AG04450 (cell line): ENCODE measurements around the gene GH1. TPM values are rescaled to one million over a fixed set of nuclear protein-coding genes. Genes with fewer than 3 reads are reported as not detected.
A peak's percentile ranks its signal among the peaks of the same experiment; 100 is the strongest.
"Not testable (repeated sequence)": the region's sequence is repeated elsewhere in the genome, so short reads cannot be mapped to it uniquely, and the experiment has no call there.

ENCODE experiments used
- CTCF ChIA-PET: fragments of 300-600, 350-600 bp; formaldehyde crosslinking; extraction: SDS; loops from one replicate; lab custom pipeline; 2022; ENCODE audit warnings: antibody characterized with exemption, inconsistent platforms; lab: Charles Lee
- POLR2A ChIA-PET: fragments of 350-600 bp; formaldehyde crosslinking; extraction: SDS; loops from one replicate; lab custom pipeline; 2021; ENCODE audit warnings: antibody characterized with exemption, inconsistent platforms; lab: Yijun Ruan, JAX
- DNase-seq: peaks from one replicate; pipeline ENCODE4 v3.0.0-alpha.2; 2011; ENCODE audit warnings: low read depth, low spot score
- H3K27ac ChIP-seq: one replicate; pipeline ENCODE4 v1.5.1; 2012; ENCODE audit warnings: low read depth, low read length, control low read depth
- H3K27me3 ChIP-seq: one replicate; pipeline ENCODE4 v1.6.0; 2012; ENCODE audit warnings: low read length; ENCODE audit not compliant: control insufficient read depth, insufficient read depth
- H3K4me3 ChIP-seq: 2 replicates; pipeline ENCODE4 v1.5.1; 2011; ENCODE audit warnings: mild to moderate bottlenecking, low read depth, low read length, control low read depth
- H3K9me3 ChIP-seq: 2 replicates; pipeline ENCODE4 v1.5.1; 2012; ENCODE audit warnings: low read length; ENCODE audit not compliant: control insufficient read depth, insufficient read depth
- polyA plus RNA-seq: library from polyadenylated mRNA; depleted of rRNA; stranded (reverse); fragments of >200 nt; gene quantifications from 2 replicates; pipeline ENCODE4 v1.2.3, GENCODE V29; 2011
- TF ChIP-seq, protein P1 (sequence below): IDR thresholded peaks from 2 replicates; pipeline ENCODE4 v1.5.1; 2011; ENCODE audit warnings: low read depth, low read length, control low read depth, inconsistent platforms

Gene GH1
- polyA plus RNA-seq, 1 experiment = not detected

DNA sequence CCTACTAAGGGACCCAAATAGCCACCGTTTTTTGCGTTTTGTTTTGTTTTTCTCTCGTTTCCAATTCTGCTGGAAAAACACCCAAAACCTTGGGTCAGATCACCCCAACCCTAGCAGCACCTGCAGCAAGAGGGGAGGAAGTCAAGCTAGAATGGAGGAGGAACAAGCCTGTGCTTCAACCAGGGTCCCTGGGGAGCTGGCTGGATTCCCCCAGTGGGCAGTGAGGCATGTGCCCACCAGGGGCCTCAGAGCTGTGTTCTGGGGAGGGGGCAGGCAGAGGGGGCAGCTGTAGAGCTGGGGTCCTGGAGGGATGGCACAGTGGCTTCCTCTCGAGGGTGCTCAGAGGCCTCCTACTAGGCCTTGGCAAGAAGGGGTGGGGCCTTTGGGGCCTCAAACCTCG, 7.0 kb upstream of the GH1 start:
- CTCF ChIA-PET = interaction anchor here (0.9 to 1.4 kb wide), 2 partner anchors 22 to 103 kb away, joined by 3 to 5 read pairs; no protein-coding TSS in a partner anchor
- Histone ChIP-seq H3K27ac (no peak overlapping the region), H3K9me3 (no peaks in the 10 kb centered on the region), H3K4me3 (no peak overlapping the region), H3K27me3 (peaks cover 4% of the 10 kb centered on the region)
- DNase-seq = no peak
- TF ChIP-seq, protein P1, sequence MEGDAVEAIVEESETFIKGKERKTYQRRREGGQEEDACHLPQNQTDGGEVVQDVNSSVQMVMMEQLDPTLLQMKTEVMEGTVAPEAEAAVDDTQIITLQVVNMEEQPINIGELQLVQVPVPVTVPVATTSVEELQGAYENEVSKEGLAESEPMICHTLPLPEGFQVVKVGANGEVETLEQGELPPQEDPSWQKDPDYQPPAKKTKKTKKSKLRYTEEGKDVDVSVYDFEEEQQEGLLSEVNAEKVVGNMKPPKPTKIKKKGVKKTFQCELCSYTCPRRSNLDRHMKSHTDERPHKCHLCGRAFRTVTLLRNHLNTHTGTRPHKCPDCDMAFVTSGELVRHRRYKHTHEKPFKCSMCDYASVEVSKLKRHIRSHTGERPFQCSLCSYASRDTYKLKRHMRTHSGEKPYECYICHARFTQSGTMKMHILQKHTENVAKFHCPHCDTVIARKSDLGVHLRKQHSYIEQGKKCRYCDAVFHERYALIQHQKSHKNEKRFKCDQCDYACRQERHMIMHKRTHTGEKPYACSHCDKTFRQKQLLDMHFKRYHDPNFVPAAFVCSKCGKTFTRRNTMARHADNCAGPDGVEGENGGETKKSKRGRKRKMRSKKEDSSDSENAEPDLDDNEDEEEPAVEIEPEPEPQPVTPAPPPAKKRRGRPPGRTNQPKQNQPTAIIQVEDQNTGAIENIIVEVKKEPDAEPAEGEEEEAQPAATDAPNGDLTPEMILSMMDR = no peak
- POLR2A ChIA-PET = no interaction called here

DNA sequence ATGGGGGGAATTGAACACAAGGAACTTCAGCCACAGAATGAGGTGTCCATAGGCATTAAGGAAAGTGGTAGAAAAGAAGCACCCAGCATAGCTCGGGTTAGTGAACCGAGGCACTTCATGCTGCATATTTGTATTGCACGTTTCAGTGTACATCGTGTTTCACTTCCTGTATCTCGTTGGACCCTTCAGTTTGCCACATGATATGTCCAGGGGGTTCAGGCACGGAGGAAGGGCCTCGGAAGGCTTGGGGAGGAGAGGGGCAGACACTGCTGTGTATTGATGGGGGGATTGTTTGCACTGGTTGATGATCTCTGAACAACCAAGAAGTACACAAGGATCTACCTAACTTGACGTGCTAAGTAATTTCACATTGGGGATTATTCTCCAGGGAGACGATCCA, 3.8 kb upstream of the GH1 start:
- H3K27ac ChIP-seq, H3K9me3 ChIP-seq, H3K4me3 ChIP-seq, POLR2A ChIA-PET, DNase-seq: not testable (repeated sequence)
- H3K27me3 ChIP-seq = peaks cover 11% of the 10 kb centered on the region
- CTCF ChIA-PET = interaction anchor here (0.9 to 1.9 kb wide), 3 partner anchors 11 to 106 kb away, joined by 3 to 9 read pairs (median 4); partner anchors contain the start of gene CSHL1

DNA sequence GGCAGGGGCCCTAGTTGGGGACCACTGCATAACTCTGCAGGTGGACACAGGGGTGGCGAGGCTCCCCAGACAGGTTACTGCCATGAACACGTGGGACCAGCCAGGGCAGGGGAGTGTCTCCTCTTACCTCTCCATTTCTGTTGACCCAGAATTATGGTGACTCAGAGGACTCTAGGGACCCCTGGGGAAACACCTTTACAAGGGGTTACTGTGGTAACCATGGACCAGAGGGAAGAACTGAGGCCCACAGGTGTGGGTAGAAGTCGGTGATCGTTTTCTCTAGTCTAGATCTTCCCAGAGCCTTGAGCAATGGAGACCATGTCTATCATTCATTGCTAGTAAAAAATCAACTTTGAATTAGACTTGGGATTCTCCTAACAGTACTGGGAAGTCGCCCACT, 2.1 kb upstream of the GH1 start:
- peaks cover 16% of the 10 kb centered on the region for H3K27me3 ChIP-seq
- POLR2A ChIA-PET, DNase-seq, H3K9me3 ChIP-seq, H3K27ac ChIP-seq, H3K4me3 ChIP-seq: not testable (repeated sequence)
- CTCF ChIA-PET = interaction anchor here (1.0 to 4.6 kb wide), 8 partner anchors 9 to 215 kb away, joined by 3 to 110 read pairs (median 16); partner anchors contain the start of gene CD79B

DNA sequence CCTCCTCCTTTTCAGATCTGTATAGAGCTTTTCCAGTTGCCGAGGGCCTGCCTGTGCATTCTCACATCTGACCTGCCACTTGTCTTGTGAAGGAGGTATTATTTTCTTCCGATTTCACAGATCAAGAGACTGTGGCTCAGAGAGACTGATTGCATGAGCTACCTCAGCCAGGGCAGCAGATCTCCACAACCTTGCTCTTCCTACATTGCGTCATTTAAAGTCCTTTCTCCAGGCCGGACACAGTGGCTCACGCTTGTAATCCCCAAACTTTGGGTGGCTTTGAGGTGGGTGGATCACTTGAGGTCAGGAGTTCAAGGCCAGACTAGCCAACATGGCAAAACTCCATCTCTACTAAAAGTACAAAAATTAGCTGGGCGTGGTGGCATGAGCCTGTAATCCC, 1.4 kb upstream of the GH1 start:
- H3K9me3 ChIP-seq, DNase-seq, H3K27ac ChIP-seq, H3K4me3 ChIP-seq, POLR2A ChIA-PET: not testable (repeated sequence)
- H3K27me3 ChIP-seq = peaks cover 20% of the 10 kb centered on the region
- CTCF ChIA-PET = interaction anchor here (0.7 to 4.6 kb wide), 26 partner anchors 10 to 442 kb away, joined by 3 to 110 read pairs (median 6); partner anchors contain the start of genes CD79B and ICAM2

DNA sequence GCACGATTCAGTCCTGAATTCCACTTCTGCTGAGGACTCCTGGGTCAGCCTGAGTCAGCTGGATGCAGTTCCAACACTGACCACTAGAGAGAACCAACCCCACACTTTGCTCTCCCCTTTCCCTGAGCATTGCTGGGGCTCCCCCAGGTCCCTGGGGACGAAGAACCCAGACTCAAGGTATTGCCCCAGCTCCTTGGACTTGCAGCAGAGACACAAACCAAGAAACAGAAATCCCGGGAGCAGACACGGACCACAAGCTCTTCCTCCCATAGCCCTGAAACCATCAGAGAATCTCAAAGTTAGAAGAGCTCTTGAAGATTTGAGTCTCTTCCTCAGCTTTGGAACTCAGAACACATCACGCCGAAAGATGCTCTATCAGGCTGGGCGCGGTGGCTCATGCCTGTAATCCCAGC, 678 bp upstream of the GH1 start:
- POLR2A ChIA-PET = no interaction called here
- peaks cover 20% of the 10 kb centered on the region for H3K27me3 ChIP-seq
- no peak overlapping the region for H3K27ac ChIP-seq
- peak; percentile 15 for DNase-seq
- H3K4me3 ChIP-seq = no peak overlapping the region
- CTCF ChIA-PET = interaction anchor here (0.7 to 4.6 kb wide), 29 partner anchors 8 to 372 kb away, joined by 3 to 110 read pairs (median 6); partner anchors contain the start of genes CD79B and ICAM2
- TF ChIP-seq, protein P1 = peak; percentile 94
- no peaks in the 10 kb centered on the region; the same call in 1 of the 2 replicates for H3K9me3 ChIP-seq

DNA sequence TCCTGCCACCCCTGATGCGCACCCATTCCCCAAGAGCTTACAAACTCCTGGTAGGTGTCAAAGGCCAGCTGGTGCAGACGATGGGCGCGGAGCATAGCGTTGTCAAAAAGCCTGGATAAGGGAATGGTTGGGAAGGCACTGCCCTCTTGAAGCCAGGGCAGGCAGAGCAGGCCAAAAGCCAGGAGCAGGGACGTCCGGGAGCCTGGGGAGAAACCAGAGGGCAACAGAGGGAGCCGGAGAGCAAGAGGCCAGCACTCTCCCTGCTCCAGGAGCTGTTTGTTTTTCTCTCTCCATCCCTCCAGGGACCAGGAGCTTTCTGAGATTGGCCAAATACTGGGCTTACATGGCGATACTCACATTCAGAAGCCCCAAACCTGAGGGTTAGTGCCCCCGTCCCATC, 334 bp downstream of the GH1 start:
- Histone ChIP-seq H3K27ac (no peak overlapping the region), H3K9me3 (no peaks in the 10 kb centered on the region; the same call in 1 of the 2 replicates), H3K27me3 (peaks cover 25% of the 10 kb centered on the region), H3K4me3 (no peak overlapping the region)
- DNase-seq = no peak
- POLR2A ChIA-PET = no interaction called here
- TF ChIP-seq, protein P1 = peak; percentile 9; the same call in 1 of the 2 replicates
- CTCF ChIA-PET = interaction anchor here (0.7 to 4.6 kb wide), 17 partner anchors 11 to 236 kb away, joined by 3 to 110 read pairs (median 5); partner anchors contain the start of genes CD79B and ICAM2
